GM12801 (cell line): ENCODE data around the gene TMEM186.

ENCODE experiments used
- CTCF ChIP-seq: IDR thresholded peaks from one replicate; pipeline ENCODE4 v1.5.1; 2011; ENCODE audit warnings: control low read depth; ENCODE audit not compliant: insufficient read length; ENCODE audit errors: extremely low read depth

TMEM186 gene

GRCh38 chr16:8760021-8760420, 37.4 kb downstream of the TMEM186 start:
- no peak for TF ChIP-seq CTCF

GRCh38 chr16:8758022-8758421, 39.4 kb downstream of the TMEM186 start:
- TF ChIP-seq CTCF: no peak

DNA sequence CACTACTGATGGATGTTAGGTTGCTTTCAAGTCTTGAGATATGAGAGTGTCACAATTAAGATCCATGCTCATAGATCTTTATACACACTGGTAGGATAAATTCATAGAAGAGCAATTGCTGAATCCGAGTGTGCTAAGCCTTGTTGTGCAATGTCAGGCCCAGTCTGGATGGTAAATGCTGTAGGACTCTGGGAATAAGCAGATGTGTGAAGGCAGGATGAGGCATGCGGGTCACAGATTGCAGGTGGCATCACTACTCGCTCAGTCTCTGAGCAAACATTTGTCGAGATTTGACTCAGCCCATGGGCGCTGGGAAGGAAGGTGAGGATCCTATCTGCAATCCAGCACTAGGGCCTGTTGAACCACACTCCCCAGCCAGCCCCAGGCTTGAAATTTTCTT, 40.7 kb downstream of the TMEM186 start:
- TF ChIP-seq CTCF: no peak

DNA sequence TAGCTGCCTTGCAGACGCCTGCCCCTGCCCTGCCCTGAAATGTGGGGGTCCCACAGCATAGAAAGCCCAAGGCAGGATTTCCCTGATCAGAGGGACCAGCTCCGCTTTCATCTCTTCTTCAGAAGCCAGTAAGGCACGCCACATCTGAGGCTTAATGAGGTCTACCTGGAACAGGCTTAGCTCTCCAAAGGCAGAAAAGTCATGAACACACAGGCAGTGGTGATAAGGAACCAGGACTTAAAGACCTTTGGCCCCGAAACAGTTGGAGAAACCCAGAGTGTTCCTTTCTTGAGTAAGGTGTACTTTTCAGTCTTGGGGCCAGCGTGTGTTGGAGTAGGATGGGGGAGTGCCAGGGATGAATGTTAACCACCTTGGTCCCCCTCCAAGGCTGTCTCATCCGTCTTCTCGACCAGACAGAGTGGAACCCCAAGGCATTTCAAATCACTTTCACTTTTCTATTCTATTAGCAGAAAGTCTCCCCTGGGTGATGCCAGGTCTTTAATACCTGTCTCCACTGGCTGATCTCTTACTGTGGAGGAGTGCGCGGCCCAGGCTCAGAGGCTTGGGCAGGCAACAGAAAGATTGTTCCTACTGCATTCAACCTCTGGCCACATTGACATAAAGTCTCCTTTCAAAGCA, 43.9 kb downstream of the TMEM186 start:
- no peak for TF ChIP-seq CTCF

DNA sequence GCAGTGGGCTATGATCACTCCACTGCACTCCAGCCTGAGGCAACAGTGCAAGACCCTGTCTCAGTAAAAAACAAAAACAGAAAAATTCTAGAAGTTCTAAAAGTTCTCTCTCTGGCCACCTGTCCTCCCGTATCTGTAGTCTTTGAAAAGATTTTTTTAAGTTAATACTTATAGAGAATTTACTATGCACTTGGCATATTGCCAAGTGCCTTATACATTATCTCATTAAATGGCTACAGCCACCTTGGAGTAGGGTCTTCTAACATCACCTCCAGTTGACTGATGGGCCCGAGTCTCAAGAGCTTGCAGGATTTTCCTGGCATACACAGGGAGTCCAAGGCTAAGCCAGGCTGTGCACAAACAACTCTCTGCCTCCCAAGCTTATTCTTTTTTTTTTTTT, 44.7 kb downstream of the TMEM186 start:
- no peak for TF ChIP-seq CTCF

DNA sequence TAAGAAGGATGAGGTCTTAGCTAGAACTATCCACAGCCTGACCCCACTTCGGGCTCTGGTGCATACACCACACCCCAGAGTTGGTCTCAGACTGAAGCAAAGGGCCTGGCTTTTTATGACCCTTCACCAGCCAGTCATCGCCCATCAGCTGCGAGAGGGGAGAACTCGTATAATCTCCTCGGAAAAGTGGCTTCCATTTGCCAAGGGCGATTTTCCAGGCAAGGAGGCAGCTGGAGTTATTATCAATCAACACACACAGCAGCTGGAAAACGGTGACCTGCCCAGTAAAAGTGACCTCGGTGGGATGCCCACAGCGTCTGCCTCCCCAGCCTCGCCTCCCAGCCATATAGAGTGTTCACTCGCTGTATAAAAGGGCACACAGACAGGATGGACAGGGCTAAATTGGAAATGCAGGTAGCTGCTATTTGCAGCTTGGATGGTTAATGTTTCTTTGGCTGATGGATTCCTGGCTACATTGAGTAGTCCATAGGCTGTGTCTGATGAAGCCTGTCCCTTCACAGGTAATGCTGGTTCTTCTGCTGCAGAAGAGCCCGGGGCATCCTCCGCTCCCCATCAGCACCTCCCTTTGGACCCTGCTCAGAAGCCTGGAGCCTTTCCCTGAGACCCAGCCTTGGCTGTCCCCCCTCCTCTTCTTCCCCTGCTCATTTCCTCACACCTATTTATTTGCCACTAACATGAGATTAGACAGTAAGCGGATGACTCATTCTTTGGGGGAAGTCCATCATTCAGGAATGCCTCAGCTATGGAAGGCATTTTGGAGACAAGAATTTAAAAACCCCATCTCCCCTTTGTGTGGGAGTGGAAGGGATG, 45.7 kb downstream of the TMEM186 start:
- TF ChIP-seq CTCF: no peak
